GM18867 (cell line): ENCODE data around the gene FGGY.
A peak's percentile ranks its signal among the peaks of the same experiment; 100 is the strongest.

ENCODE experiments used
- ATAC-seq: cut with Tn5 transposase; IDR thresholded peaks from one replicate; pipeline ENCODE4 v1.9.1; 2021; ENCODE audit warnings: mild to moderate bottlenecking, moderate library complexity; ENCODE audit not compliant: unreplicated experiment

The FGGY gene

DNA sequence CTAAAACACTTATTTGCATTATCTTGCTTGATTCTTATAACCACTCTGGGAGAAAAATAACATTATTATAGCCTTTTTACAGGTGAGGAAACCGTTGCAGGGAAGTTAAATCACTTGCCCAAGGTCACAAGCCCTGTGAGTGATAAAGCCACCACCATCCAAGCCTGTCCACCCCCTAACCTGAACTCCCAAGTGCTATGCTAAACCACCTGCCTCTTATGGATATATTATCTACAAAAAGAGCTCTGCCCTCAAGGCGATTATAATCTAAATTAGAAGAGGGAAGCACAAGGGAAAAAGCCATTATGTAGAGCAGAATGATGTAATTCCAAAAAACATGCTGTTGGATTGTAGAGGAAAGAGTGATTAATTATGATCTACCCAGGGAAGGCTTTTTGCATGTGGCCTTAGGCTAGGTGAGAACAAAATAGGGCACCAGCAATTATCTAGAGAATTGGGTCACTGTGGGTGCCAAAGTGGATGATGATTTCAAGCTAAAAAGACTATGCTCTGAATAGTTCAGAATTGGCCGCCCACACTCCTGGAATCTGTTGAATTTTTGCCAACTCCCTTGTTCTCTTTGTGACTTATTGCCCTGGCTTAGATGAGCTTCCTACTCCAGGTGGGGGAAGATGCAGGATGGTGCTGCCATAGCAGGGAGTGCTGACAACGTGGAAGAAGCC is 205.3 kb downstream of the FGGY start:
- no peak for ATAC-seq

GRCh38 chr1:59504276-59504675 is 207.4 kb downstream of the FGGY start:
- no peak for ATAC-seq

- no peak for ATAC-seq
Measured at GRCh38 chr1:59505596-59506028, 208.7 kb downstream of the FGGY start.

DNA sequence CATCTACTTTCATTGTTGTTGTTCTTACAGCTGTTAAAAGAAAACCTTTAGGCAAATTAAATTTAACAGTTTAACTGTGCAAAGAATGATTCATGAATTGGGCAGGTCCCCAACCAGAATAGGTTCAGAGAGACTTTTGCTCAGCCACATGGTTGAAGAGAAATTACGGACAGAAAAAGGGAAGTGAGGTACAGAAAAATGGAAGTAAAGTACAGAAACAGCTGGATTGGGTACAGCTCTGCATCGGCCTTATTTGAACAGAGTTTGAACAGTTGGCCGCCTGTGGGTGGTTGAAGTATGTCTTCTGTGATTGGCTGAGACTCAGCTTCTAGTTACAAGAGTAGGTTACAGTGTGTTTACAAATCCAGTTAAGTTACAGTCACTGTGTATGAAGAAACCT is 210.1 kb downstream of the FGGY start:
- ATAC-seq, result peak; percentile 77

DNA sequence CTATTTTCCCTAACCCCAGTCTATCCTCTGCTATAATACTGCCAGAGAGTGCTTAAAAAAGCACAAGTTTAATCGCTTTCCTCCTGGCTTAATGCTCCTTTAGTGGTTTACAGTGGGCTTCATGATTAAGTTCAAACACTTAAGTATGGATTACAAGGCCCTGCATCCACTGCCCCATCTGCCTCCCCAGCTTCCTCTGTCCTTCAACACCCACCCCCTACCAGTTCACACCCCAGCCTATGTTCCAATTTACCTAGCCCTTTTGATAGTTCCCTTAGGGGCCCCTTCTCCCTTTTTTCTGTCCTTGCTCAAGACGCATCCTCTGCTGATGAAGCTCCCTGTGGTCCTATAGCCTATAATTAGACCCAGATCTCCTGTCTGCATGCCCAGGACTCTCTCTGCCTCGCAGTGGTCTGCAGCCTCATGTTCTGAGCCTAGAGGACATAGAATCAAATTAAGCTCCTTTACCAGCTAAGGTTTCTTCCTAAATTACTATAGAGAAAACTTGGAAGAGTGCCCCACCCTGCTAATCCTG is 212.5 kb downstream of the FGGY start:
- no peak for ATAC-seq

DNA sequence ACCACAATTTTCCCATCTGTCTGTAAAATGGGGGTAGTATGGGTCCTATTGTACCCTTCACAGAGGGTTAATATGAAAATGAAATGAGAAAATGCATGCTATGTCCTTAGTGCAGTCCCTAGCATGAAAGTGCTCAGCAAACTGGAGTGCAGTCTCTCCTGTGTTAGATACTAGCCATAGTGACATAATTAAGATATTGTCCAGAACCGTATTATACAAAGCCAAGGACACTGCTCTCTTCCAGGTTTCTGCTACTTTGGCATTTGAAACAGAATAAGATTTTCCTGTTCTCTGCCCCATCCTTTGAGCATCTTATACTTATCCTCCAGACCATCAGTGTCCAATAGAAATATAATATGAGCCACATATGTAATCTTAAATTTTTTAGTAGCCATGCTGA is 213.4 kb downstream of the FGGY start:
- ATAC-seq, result no peak

GRCh38 chr1:59511476-59512465 is 214.9 kb downstream of the FGGY start:
- ATAC-seq, result no peak

DNA sequence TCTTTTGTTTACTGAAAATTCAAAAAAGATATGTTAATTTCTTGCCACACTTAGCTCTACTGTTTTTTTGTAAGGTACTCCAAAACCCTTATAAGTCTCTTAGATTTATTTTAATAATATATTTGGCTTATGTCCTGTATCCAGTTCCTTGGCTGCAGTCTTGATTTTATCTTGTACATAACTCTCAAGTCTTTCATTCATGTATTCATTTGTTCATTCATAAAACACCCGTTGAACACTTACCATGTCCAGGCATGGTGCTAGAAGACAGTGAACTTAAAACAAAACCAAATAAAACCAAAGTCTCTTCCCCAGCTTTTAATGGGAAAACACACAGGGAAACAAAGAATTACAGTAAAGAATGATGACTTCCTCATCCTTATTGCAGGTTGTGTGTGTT is 215.8 kb downstream of the FGGY start:
- ATAC-seq, result no peak

DNA sequence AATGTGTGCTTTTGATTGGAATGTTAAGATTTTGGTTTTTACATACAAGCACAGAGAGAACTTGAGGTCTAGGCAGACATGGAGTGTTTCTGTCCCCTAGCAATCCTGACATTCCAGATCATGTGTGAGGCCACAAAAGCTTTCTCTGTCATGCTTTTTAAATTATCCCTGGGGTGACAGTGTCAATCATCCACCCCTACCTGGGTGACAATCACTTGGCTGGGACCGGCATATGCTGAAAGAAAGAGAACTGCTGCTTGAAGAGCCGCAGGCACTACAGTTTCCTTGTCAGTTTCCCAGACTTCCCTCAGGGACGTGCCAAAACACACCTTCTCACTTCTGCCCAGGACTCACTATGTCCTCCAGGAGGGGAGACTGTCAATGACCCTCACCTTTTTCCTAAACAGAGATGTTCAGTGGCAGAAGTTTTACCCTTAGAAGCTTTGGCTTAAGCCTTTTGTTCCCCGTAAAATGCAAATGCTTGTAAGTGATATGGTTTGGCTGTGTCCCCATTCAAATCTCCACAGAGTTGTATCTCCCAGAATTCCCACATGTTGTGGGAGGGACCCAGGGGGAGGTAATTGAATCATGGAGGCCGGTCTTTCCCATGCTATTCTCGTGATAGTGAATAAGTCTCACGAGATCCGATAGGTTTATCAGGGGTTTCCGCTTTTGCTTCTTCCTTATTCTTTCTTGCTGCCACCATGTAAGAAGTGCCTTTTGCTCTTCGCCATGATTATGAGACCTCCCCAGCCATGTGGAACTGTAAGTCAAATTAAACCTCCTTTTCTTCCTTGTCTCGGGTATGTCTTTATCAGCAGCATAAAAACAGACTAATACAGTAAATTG is 217.4 kb downstream of the FGGY start:
- ATAC-seq, result no peak

DNA sequence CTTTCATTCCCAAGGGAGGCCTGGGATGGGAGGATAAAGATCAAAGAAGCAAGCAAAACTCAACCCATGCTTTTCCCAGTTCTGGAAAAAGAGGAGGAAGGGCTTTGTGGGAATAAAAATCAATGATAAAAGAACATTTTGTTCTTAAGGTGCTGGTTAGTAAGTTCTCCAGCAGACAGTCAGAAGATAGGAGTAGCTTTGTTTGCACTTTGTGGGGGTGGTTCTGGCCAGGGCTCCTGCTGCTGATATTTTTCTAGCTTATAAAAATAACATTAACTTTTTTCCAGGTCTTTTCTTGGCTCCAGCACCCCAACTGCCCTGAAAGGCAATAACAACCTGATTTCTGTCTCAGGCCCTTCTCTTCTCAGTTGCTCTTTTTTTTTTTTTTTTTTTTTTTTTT is 220.0 kb downstream of the FGGY start:
- ATAC-seq, result no peak

- no peak for ATAC-seq
Measured at GRCh38 chr1:59520194-59520593, 223.3 kb downstream of the FGGY start.

DNA sequence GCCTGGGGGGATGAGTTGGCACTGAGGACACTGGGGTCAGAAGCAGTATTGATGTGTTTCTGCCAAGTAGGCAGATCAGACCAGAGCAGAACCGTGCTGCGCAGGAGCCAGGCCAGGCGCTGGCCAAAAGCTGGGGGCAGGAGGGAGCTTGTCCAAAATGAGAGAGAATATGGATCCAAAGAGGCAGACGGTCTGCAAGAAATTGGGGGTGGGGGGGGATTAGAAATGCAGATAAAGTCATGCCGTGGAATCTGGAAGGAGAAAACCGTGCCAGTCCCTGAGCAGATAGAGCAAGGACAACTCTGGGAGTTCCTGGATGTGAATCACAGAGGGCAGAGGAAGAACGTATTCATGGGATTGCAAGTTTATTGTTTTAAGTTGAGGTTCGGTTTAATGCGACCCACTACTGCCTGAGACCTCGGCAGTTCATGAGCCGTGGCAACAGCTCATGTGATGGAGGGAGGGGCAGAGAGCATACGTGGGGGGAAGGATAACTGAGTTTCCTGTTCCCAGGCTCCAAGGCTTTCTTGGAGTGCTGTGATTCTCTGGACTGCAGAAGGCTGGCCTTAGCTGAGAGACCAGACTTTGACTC is 224.0 kb downstream of the FGGY start:
- ATAC-seq, result no peak

DNA sequence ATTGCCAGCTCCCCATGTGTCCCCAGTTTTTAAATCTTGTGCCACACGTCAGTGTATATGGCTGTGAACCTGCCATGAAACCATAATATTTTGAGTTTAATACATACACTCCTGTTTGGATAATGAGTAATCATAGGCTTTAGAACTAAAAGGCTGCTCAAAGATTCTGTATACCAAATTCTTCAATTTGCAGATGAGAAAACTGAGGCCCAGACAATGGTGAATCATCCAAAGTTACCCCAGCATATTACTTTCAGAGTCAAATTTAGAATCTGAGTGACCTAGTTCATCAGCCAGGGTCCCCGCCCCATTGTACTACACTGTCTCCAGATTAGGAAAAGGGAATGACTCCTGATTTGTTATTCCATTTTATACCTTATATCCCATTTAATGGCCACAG is 224.6 kb downstream of the FGGY start:
- no peak for ATAC-seq

- no peak for ATAC-seq
Measured at GRCh38 chr1:59522925-59523505, 226.1 kb downstream of the FGGY start.

- ATAC-seq, result no peak
Measured at GRCh38 chr1:59523745-59524450, 227.0 kb downstream of the FGGY start.

DNA sequence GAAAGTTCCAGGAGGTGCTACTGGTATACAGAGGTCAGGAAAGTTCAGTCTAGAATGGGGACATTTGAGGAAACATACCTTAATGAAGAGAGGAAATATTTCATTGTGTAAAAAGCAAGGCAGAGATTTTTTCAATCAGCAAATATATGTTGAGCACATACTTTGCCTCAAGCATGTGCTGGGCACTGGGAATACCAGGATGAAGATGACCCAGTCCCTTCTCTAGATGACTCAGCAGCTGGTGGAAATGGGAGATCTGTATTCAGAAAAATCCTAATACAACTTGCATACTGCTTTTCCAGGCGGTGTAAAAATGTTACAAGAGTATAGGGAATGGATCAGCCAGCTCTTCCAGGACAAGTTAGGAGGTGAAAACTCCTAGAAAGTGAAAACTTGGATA is 229.3 kb downstream of the FGGY start:
- no peak for ATAC-seq

- ATAC-seq, result no peak
Measured at GRCh38 chr1:59528471-59528870, 231.6 kb downstream of the FGGY start.

- ATAC-seq, result no peak
Measured at GRCh38 chr1:59528900-59529299, 232.0 kb downstream of the FGGY start.

DNA sequence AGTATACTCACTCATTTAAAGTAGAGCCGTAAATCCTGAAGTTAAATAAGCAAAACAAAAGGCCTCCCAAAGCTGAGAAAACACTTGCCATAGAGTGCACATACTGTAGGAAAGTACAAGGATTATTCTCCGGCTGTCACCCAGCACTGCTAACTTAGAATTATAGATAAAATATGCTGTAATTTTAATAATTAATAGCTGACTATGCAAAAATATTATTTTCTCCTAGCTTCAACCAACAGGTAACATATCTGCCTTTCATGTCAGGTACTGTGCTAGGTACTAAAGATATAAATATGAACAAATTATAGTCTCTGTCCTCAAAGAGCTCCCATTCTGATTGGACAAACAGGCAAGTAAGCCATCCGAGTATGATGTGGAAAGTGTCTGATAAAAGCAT is 233.2 kb downstream of the FGGY start:
- ATAC-seq, result no peak

DNA sequence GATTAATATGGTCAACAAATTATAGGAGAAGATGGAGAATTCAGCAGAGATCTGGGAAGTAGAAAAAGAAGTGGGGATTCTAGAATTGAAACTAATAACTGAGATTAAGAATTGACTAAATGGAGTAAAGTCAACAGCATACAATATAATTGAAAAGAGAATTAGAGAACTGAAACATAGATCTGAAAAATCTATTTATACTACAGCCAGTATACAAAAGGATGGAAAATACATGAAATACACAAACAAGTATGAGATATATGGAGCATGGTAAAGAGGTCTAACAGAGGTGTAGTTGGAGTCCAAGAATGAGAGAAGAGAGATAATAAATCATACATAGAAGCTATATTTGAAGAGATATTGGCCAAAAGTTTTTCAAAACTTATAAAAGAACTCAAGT is 235.2 kb downstream of the FGGY start:
- no peak for ATAC-seq
